Measurements from ENCODE around the gene CEP97.
"Not testable (repeated sequence)": the region's sequence is repeated elsewhere in the genome, so short reads cannot be mapped to it uniquely, and the experiment has no call there.

Gene CEP97

GRCh38 chr3:101729586-101729985 is 5.2 kb downstream of the CEP97 start:
- peaks cover 65% of the 10 kb centered on the region for H3K36me3 ChIP-seq
- H3K27me3 ChIP-seq: no peaks in the 10 kb centered on the region
- no peaks in the 10 kb centered on the region; the same call in 1 of the 2 replicates for H3K4me1 ChIP-seq

DNA sequence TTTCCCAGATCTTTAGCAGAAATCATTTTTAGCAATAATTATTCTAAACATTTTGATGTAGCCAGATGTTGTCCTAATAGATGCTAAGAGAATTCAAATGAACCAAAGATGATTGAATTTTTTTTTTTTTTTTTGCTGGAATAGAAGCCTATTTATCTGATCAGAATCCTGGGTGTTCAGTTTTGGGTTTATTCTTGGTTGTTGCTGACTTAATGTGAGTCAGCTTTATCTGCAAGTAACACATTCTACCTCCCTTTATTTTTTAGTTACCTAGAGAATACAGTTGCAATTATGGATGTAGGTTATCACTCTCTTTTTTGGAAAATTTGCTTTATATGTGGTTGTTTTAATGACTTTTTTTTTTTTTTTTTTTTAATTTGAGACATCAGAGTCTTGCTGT is 6.4 kb downstream of the CEP97 start:
- no peaks in the 10 kb centered on the region for H3K27me3 ChIP-seq
- H3K4me1 ChIP-seq: no peaks in the 10 kb centered on the region; the same call in 1 of the 2 replicates
- TF ChIP-seq, protein P1, sequence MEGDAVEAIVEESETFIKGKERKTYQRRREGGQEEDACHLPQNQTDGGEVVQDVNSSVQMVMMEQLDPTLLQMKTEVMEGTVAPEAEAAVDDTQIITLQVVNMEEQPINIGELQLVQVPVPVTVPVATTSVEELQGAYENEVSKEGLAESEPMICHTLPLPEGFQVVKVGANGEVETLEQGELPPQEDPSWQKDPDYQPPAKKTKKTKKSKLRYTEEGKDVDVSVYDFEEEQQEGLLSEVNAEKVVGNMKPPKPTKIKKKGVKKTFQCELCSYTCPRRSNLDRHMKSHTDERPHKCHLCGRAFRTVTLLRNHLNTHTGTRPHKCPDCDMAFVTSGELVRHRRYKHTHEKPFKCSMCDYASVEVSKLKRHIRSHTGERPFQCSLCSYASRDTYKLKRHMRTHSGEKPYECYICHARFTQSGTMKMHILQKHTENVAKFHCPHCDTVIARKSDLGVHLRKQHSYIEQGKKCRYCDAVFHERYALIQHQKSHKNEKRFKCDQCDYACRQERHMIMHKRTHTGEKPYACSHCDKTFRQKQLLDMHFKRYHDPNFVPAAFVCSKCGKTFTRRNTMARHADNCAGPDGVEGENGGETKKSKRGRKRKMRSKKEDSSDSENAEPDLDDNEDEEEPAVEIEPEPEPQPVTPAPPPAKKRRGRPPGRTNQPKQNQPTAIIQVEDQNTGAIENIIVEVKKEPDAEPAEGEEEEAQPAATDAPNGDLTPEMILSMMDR (IDR thresholded peaks at IDR 0.05; ENCODE audit: low read depth, low read length): no peak
- H3K4me3 ChIP-seq (ENCODE audit: low read depth, low read length): no peak overlapping the region
- no peak for DNase-seq
- no peaks in the 10 kb centered on the region; the same call in 1 of the 2 replicates for H3K9me3 ChIP-seq
- H3K36me3 ChIP-seq: peaks cover 78% of the 10 kb centered on the region

More at GRCh38 chr3:101729586-101729985, 5.2 kb downstream of the CEP97 start:
- H3K9me3 ChIP-seq: no peaks in the 10 kb centered on the region; the same call in 1 of the 2 replicates
- H3K4me3 ChIP-seq (ENCODE audit: low read depth, low read length): no peak overlapping the region
- no peak for DNase-seq
- TF ChIP-seq, protein P1 (IDR thresholded peaks at IDR 0.05; ENCODE audit: low read depth, low read length): no peak

DNA sequence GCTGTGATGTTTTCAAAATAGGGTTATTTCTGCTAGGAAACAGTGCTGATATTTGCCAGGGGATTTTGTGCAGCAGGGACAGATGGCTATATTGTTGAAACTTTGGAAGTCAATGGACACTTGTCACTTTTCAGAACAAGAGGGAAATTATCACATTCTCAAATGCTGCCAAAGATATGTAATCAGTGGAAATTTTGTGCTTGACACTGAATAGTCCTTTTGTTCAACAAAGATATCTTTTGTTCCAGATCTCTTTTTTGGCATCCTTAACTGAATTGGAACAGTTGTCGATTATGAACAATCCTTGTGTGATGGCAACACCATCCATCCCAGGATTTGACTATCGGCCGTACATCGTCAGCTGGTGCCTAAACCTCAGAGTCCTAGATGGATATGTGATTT is 7.8 kb downstream of the CEP97 start:
- Histone ChIP-seq H3K9me3 (no peaks in the 10 kb centered on the region; the same call in 1 of the 2 replicates), H3K27me3 (no peaks in the 10 kb centered on the region), H3K4me1 (no peaks in the 10 kb centered on the region), H3K4me3 (ENCODE audit: low read depth, low read length) (no peak overlapping the region), H3K36me3 (peaks cover 82% of the 10 kb centered on the region)
- no peak for DNase-seq
- TF ChIP-seq, protein P1 (IDR thresholded peaks at IDR 0.05; ENCODE audit: low read depth, low read length): no peak

DNA sequence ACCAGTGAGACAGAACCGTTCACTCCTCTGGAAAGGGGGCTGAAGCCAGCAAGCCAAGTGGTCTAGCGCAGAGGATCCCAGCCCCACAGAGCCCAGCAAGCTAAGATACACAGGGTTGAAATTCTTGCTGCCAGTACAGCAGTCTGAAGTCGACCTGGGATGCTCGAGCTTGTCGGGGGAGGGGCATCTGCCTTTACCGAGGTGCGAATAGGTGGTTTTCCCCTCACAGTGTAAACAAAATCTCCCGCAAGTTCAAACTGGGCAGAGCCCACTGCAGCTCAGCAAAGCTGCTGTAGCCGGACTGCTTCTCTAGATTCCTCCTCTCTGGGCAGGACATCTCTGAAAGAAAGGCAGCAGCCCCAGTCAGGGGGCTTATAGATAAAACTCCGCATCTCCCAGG is 11.4 kb downstream of the CEP97 start:
- no peaks in the 10 kb centered on the region for H3K4me1 ChIP-seq
- H3K36me3 ChIP-seq: peaks cover 86% of the 10 kb centered on the region
- no peaks in the 10 kb centered on the region for H3K27me3 ChIP-seq
- no peak for DNase-seq
- no peaks in the 10 kb centered on the region; the same call in 1 of the 2 replicates for H3K9me3 ChIP-seq
- no peak overlapping the region for H3K4me3 ChIP-seq (ENCODE audit: low read depth, low read length)
- TF ChIP-seq, protein P1 (IDR thresholded peaks at IDR 0.05; ENCODE audit: low read depth, low read length): no peak

GRCh38 chr3:101741914-101742313 is 17.5 kb downstream of the CEP97 start:
- H3K27me3 ChIP-seq; H3K4me3 ChIP-seq (ENCODE audit: low read depth, low read length); H3K4me1 ChIP-seq; H3K9me3 ChIP-seq; DNase-seq: not testable (repeated sequence)
- H3K36me3 ChIP-seq: peaks cover 43% of the 10 kb centered on the region

- H3K4me1 ChIP-seq: no peaks in the 10 kb centered on the region
Observed at GRCh38 chr3:101744811-101745210, 20.4 kb downstream of the CEP97 start.

GRCh38 chr3:101745934-101746333 is 21.5 kb downstream of the CEP97 start:
- H3K27me3 ChIP-seq; H3K9me3 ChIP-seq; DNase-seq; H3K4me1 ChIP-seq; H3K4me3 ChIP-seq (ENCODE audit: low read depth, low read length): not testable (repeated sequence)
- H3K36me3 ChIP-seq: peaks cover 16% of the 10 kb centered on the region

More at GRCh38 chr3:101744811-101745210, 20.4 kb downstream of the CEP97 start:
- no peak for DNase-seq
- TF ChIP-seq, protein P1 (IDR thresholded peaks at IDR 0.05; ENCODE audit: low read depth, low read length): no peak
- Histone ChIP-seq H3K4me3 (ENCODE audit: low read depth, low read length) (no peak overlapping the region), H3K9me3 (no peaks in the 10 kb centered on the region), H3K36me3 (peaks cover 25% of the 10 kb centered on the region), H3K27me3 (no peaks in the 10 kb centered on the region)

- not testable (repeated sequence) for H3K4me3 ChIP-seq (ENCODE audit: low read depth, low read length); H3K9me3 ChIP-seq; H3K27me3 ChIP-seq; H3K4me1 ChIP-seq; DNase-seq
- peaks cover 38% of the 10 kb centered on the region for H3K36me3 ChIP-seq
Observed at GRCh38 chr3:101753386-101754113, 29.1 kb downstream of the CEP97 start.

Measured in BE2C (cell line).